Effector memory CD8-positive, alpha-beta T cell (primary cell): ENCODE results near the gene CYP4F11.
A peak's percentile ranks its signal among the peaks of the same experiment; 100 is the strongest.
"Not testable (repeated sequence)": the region's sequence is repeated elsewhere in the genome, so short reads cannot be mapped to it uniquely, and the experiment has no call there.

Experiments used
- ATAC-seq: fragments of 150-1000 bp; cut with Tn5 transposase; replicated peaks from 2 replicates; pipeline ENCODE4 v1.10.0; 2021; ENCODE audit warnings: mild to moderate bottlenecking, moderate library complexity
- DNase-seq, 3 experiments: peaks; one replicate each; pipeline ENCODE4 v3.0.0; 2021
- H3K27ac Mint-ChIP-seq, 2 donors: one replicate each; pipeline ENCODE4 v1.8.0; 2022; ENCODE audit warnings: mild to moderate bottlenecking in 2 of 2, mixed read lengths in 2 of 2, moderate library complexity in 2 of 2
- H3K27me3 Mint-ChIP-seq, 2 donors: one replicate each; pipeline ENCODE4 v1.8.0; 2022; ENCODE audit warnings: mixed read lengths in 2 of 2
- H3K36me3 Mint-ChIP-seq: one replicate; pipeline ENCODE4 v1.8.0; 2022; ENCODE audit warnings: mild to moderate bottlenecking, moderate library complexity, mixed read lengths; ENCODE audit not compliant: insufficient read depth
- H3K4me1 Mint-ChIP-seq, 2 donors: one replicate each; pipeline ENCODE4 v1.8.0; 2022; ENCODE audit warnings: low read depth in 2 of 2, mixed read lengths in 2 of 2
- H3K4me3 Mint-ChIP-seq, 2 donors: one replicate each; pipeline ENCODE4 v1.8.0; 2022; ENCODE audit warnings: mild to moderate bottlenecking in 2 of 2, mixed read lengths in 2 of 2, moderate library complexity in 2 of 2
- H3K9me3 Mint-ChIP-seq, 2 donors: one replicate each; pipeline ENCODE4 v1.8.0; 2022; ENCODE audit warnings: mixed read lengths in 2 of 2
- total RNA-seq, 9 experiments: gene quantifications; one replicate each; lab custom pipeline; 2026; lab: John Stamatoyannopoulos, UW

The CYP4F11 gene, protein sequence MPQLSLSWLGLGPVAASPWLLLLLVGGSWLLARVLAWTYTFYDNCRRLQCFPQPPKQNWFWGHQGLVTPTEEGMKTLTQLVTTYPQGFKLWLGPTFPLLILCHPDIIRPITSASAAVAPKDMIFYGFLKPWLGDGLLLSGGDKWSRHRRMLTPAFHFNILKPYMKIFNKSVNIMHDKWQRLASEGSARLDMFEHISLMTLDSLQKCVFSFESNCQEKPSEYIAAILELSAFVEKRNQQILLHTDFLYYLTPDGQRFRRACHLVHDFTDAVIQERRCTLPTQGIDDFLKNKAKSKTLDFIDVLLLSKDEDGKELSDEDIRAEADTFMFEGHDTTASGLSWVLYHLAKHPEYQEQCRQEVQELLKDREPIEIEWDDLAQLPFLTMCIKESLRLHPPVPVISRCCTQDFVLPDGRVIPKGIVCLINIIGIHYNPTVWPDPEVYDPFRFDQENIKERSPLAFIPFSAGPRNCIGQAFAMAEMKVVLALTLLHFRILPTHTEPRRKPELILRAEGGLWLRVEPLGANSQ
- total RNA-seq: 0 to 0.18 (median 0) reads per million in 9 experiments

DNA sequence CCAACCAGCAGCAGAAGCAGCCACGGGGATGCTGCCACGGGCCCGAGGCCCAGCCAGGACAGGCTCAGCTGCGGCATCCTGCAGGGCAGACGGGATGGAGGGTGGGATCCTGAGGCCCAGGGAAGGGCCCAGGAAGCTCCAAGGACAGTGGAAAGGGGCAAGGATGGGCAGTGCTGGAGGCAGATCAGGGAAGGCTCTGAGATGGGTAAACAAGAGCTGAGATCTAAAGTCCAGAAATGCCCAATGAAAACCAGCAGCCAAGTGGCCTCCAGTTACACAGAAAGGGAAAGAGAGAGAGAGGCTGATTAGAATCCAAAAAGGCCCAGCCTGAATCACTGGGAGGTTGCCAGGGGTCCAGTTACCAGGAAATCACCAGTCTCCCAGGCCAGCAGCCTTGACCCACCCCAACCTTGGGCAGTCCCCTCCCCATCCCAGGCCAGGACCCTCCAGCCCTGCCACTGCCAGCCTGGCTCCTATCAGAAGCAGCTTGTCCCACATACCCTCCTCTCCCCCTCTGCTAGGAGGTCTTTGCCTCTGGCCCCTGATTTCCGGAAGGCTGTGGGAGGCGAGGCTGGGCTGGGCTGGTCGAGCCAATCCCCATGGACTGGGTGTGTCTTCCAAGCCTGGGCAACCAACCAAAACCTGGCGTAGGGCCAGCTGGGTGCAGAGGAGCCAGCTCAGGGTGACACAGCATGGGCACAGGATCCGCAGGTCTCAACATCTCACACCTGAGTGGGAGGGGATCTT lies at the start of gene CYP4F11:
Gene CYP4F11, minus strand, starts transcription at position 198 of the 747 bp plus-strand sequence. Its CDS starts 121 bp downstream, at position 77.
- Mint-ChIP-seq H3K27me3 (peaks cover 38 to 54% of the 10 kb centered on the region in 2 donors), H3K9me3 (no peaks in the 10 kb centered on the region), H3K4me3 (no peak within 1 kb of the TSS), H3K27ac (peak within 1 kb of the TSS in 1 of 2 donors; percentile 32), H3K4me1 (no peaks in the 10 kb centered on the region), H3K36me3 (no peaks in the 10 kb centered on the region)
- ATAC-seq (no peak), DNase-seq (no peak)

DNA sequence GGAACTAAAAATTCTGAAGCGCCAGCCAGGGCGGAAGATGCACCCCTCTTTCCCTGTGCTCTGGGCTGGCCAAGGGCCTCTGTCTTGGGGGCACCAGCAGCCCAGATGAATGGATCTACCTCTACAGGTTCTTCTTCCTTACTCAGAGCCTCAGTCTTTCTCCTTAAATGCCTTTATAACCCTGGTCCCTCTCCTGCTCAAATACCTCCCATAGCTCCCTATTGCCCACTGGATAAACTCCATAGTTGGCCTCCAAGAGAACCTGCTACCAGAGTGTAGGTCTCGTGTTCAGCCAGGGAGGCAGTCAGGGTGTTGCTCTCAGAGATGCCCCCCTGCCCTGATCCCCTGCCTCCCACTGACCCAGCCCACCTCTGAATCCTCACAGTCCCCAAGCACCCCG lies 45.0 kb upstream of the CYP4F11 start:
- Mint-ChIP-seq H3K36me3 (no peaks in the 10 kb centered on the region), H3K4me1 (no peaks in the 10 kb centered on the region), H3K9me3 (no peaks in the 10 kb centered on the region), H3K27ac (no peak overlapping the region), H3K4me3 (no peak overlapping the region), H3K27me3 (peaks cover 53 to 65% of the 10 kb centered on the region in 2 donors)
- ATAC-seq (no peak), DNase-seq (no peak)

DNA sequence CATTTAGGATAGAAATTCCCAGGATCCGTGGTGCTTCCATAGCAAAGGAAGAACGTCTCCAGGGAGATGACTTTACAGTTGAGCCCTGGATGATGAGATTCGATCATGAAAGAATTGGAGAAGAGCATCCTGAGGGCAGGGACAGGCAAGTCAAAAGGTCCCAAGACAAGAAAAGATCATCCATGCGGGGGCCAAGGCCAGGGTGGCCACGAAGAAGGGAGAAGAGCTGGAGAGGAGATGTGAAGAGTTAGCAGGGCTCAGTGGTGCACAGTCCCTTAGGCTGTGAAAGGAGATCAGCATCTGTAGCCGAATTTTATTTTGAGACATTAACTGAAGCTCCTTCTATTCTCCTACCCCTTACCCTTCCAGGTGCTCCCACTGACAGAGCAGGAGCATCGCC lies 43.4 kb upstream of the CYP4F11 start:
- H3K27me3 Mint-ChIP-seq: peaks cover 41 to 61% of the 10 kb centered on the region in 2 donors
- H3K9me3 Mint-ChIP-seq: no peaks in the 10 kb centered on the region
- no peak overlapping the region for H3K4me3 Mint-ChIP-seq
- H3K27ac Mint-ChIP-seq: no peak overlapping the region
- H3K4me1 Mint-ChIP-seq: no peaks in the 10 kb centered on the region
- H3K36me3 Mint-ChIP-seq: no peaks in the 10 kb centered on the region
- DNase-seq: no peak
- no peak for ATAC-seq

DNA sequence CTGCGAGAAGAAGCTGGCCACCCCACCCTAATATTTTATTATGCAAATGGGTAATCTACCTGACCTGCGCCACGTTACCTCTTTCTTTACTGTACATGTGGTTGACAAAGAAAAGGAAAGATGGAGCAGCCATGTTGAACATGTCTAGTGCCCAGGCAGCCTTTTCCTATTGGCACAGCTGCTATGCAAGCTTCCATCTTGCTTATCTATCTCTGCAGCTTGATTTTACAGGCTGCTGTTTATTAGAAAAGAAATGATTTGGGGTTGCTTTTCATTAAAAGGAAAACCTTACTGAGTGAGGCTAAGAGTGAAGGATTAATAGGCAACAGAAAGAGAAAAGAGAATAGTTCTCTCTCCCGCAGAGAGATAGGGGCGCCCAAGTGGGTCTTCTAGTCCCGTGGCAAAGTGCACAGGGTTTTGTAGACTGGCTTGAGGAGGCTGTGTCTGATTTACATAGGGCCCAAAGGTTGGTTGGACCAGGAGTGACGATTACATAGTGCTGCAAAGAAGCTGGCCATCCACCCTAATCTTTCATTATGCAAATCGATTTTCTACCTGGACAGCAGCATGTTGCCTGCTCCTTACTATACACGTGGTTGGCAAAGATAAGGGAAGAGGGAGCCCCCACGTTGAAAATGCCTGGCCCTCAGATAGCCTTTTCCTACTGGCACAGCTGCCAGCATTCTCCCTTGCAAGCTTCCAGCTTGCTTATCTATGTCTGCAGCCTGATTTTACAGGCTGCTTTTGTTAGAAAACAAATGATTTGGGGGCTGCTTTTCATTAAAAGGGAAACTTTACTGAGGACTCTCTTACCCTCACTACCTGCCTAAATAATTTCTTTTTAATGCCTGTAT lies 42.7 kb upstream of the CYP4F11 start:
- peaks cover 46 to 67% of the 10 kb centered on the region in 2 donors for H3K27me3 Mint-ChIP-seq
- DNase-seq (no peak), ATAC-seq (no peak)

DNA sequence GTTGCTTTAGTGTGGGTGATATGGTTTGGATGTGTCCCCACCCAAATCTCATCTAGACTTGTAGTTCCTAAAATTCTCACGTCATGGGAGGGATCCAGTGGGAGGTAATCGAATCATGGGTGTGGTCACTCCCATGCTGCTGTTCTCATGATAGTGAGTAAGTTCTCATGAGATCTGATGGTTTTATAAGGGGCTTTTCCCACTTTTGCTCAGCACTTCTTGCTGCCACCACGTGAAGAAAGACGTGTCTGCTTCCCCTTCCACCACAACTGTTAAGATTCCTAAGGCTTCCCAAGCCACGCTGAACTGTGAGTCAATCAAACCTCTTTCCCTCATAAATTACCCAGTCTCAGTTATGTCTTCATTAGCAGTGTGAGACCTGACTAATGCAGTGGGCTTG lies 40.5 kb upstream of the CYP4F11 start:
- H3K4me1 Mint-ChIP-seq: no peaks in the 10 kb centered on the region
- DNase-seq (no peak), ATAC-seq (no peak)
- H3K36me3 Mint-ChIP-seq: no peaks in the 10 kb centered on the region
- H3K27me3 Mint-ChIP-seq: peaks cover 54 to 78% of the 10 kb centered on the region in 2 donors
- no peak overlapping the region for H3K27ac Mint-ChIP-seq
- H3K4me3 Mint-ChIP-seq: no peak overlapping the region
- H3K9me3 Mint-ChIP-seq: no peaks in the 10 kb centered on the region

More for the DNA sequence above, 42.7 kb upstream of the CYP4F11 start:
- no peak overlapping the region for H3K4me3 Mint-ChIP-seq
- no peak overlapping the region for H3K27ac Mint-ChIP-seq
- no peaks in the 10 kb centered on the region for H3K9me3 Mint-ChIP-seq
- H3K36me3 Mint-ChIP-seq: no peaks in the 10 kb centered on the region
- H3K4me1 Mint-ChIP-seq: no peaks in the 10 kb centered on the region

DNA sequence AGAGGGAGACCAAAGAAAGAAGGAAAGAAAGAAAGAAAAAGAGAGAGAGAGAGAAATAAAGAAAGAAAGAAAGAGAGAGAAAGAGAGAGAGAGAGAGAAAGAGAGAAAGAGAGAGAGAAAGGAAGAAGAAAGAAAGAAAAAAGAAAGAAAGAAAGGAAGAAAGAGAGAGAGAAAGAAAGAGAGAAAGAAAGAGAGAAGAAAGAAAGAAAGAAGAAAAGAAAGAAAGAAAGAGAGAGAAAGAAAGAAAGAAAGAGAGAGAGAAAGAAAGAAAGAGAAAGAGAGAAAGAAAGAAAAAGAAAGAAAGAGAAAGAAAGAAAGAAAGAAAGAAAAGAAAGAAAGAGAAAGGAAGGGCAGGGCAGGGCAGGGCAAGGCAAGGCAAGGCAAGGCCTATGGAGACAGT lies 37.7 kb upstream of the CYP4F11 start:
- not testable (repeated sequence) for ATAC-seq, H3K27ac Mint-ChIP-seq, H3K4me3 Mint-ChIP-seq

DNA sequence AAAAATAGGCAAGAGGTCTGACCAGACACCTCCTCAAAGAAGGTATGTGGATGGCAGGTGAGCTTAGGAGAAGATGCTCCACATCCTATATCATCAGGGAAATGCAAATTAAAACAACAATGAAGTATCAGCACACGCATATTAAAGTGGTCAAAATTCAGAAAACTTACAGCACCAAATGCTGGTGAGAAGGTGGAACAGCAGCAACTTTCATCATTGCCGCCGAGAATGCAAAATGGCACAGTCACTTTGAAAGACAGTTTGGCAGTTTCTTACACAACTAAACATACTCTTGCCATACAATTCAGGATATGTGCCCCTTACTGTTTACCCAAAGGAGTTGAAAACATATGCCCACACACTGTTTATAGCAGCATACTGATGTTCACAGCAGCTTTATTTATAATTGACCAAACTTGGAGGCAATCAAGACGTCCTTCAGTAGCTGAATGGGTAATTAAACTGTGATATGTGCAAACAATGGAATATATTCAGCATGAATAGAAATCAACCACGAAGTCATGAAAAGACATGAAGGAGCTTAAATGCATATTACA lies 37.0 kb upstream of the CYP4F11 start:
- no peak for ATAC-seq
- H3K27me3 Mint-ChIP-seq: peaks cover 50 to 65% of the 10 kb centered on the region in 2 donors
- DNase-seq: no peak
- H3K9me3 Mint-ChIP-seq: no peaks in the 10 kb centered on the region
- no peaks in the 10 kb centered on the region for H3K36me3 Mint-ChIP-seq
- no peak overlapping the region for H3K4me3 Mint-ChIP-seq
- H3K4me1 Mint-ChIP-seq: no peaks in the 10 kb centered on the region
- H3K27ac Mint-ChIP-seq: no peak overlapping the region

More for the DNA sequence above, 37.7 kb upstream of the CYP4F11 start:
- not testable (repeated sequence) for H3K36me3 Mint-ChIP-seq, DNase-seq, H3K9me3 Mint-ChIP-seq, H3K4me1 Mint-ChIP-seq
- peaks cover 44 to 66% of the 10 kb centered on the region in 2 donors for H3K27me3 Mint-ChIP-seq

DNA sequence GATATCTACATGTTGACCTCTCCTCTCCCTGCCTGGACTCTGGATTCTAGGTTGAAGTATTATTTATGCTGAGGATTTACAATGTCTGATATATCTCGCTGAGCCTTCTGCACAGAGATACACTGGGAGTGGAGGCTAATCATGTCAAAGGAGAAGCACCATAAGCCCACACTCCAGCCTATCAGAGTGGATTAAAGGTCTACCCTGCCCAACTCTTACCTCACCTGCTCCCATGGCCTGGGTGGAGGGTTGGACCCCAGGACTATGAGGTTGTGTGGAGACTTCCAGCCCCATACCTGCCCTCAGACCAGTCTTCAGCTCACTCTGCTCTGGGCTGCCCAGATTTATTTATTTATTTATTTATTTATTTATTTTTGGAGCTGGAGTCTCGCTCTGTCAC lies 29.9 kb upstream of the CYP4F11 start:
- Mint-ChIP-seq H3K4me3 (no peak overlapping the region), H3K9me3 (no peaks in the 10 kb centered on the region), H3K4me1 (no peaks in the 10 kb centered on the region), H3K27me3 (peaks cover 51 to 63% of the 10 kb centered on the region in 2 donors), H3K36me3 (no peaks in the 10 kb centered on the region), H3K27ac (no peak overlapping the region)
- no peak for ATAC-seq
- no peak for DNase-seq

DNA sequence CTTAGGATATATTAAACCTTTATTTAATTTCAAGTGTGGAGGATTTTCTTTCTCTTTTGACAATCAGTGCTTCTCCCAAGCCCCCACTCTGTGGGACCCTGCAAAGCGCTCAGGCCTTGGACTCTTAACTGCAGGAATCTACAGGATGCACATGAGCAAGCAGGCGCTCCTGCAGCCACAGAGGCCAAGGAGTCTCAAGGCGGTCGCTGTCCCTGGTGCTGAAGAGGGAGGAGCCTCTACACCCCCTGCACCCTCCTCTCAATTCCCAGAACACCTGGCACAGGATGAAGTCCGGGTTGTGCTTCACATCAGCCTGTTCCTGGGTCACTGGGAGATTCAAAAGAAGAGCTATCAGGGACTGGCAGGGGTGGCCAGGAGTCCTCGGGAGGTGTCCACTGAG lies 28.0 kb upstream of the CYP4F11 start:
- no peak for DNase-seq
- Mint-ChIP-seq H3K9me3 (no peaks in the 10 kb centered on the region), H3K27me3 (peaks cover 61 to 71% of the 10 kb centered on the region in 2 donors), H3K4me1 (no peaks in the 10 kb centered on the region), H3K4me3 (no peak overlapping the region), H3K27ac (no peak overlapping the region), H3K36me3 (no peaks in the 10 kb centered on the region)
- no peak for ATAC-seq

DNA sequence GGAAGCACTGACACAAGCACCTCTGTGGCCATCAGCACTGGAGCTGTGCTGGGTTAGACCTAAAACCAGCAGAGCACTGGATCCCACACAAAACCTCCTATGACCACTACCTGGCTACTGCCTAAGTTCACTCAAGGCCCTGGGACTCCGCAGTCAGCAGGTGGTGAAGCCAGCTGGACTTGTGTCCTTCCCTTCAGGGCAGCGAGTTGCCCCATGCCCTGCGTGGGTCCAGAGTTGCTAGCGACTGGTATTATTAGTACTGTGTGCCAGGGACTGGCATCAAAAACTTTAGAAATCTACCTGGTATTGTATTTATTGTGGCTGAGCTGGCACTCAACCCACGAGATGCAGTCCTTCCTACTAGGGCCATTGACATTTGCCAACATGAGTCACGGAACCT lies 20.5 kb upstream of the CYP4F11 start:
- Mint-ChIP-seq H3K27ac (no peak overlapping the region), H3K4me1 (no peaks in the 10 kb centered on the region), H3K4me3 (no peak overlapping the region), H3K27me3 (peaks cover 80 to 82% of the 10 kb centered on the region in 2 donors), H3K36me3 (no peaks in the 10 kb centered on the region), H3K9me3 (peaks cover 0 to under 1% of the 10 kb centered on the region in 2 donors)
- ATAC-seq (no peak), DNase-seq (no peak)

DNA sequence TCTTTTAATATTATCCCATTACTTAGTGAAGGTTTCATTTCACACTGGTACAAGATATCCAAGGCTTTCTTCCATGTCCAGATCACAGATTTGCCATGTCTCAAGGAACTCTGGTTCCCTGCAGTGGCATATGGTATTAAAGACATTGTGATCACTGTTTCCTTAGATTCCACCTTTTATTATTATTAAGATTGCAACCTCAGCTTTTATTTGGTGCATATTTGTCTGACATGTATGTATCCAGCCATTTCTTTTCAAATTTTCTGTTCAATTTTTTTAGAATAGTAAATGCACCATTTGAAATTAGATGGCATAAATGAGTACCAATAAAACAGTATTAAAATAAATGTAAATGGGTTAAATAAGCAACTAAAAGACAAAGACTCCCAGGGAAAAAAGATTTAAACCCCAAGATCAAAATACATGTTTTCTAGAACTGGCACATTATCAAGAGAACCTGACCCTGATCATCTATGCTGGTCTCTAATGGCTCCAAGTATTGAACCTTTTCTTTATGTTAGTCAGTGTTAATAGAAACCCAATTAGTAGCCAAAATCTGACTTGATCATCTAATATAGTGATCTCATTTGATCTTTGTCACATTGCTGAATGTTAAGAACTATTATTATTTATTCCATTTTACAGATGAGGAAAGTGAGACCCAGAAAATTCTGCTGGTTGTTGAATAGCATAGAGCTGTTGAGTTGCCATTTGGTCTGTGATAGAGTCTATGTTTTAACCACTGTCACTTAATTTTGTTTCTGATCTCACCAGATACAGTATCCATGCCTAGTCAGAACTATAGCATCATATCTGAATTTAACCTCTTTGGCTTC lies 14.1 kb upstream of the CYP4F11 start, which contains the start of gene OR10H4:
Gene OR10H4, plus strand, starts transcription at position 786 of the 836 bp plus-strand sequence. Its CDS starts 0 bp downstream, at position 786.
- no peak for DNase-seq
- Mint-ChIP-seq H3K4me1 (no peaks in the 10 kb centered on the region), H3K27me3 (peaks cover 60 to 64% of the 10 kb centered on the region in 2 donors), H3K4me3 (no peak within 1 kb of the TSS), H3K27ac (no peak within 1 kb of the TSS), H3K36me3 (no peaks in the 10 kb centered on the region), H3K9me3 (peaks cover 7 to 17% of the 10 kb centered on the region in 2 donors)
- no peak for ATAC-seq

DNA sequence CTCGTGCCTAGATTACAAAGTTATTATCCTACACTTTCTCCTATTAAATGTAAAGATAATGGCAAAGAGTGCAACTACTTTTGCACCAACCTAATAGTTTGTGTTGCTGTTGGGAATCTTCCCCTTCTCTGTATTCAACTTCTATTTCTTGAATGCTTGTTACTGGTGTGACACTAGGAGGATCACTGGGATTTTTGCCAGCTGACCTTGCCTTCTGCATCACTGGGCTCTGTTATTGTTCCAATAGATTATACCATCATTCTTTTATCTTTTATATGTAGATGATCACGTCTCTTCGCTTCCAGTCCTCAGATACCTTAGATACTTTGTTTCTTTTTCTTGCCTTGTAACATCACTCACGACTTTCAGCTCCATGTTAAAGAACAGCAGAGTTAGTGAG lies 11.0 kb upstream of the CYP4F11 start:
- Mint-ChIP-seq H3K27me3 (peaks cover 51 to 56% of the 10 kb centered on the region in 2 donors), H3K4me1 (no peaks in the 10 kb centered on the region), H3K36me3 (no peaks in the 10 kb centered on the region), H3K4me3 (no peak overlapping the region), H3K27ac (no peak overlapping the region), H3K9me3 (peaks cover 7 to 17% of the 10 kb centered on the region in 2 donors)
- DNase-seq: no peak
- no peak for ATAC-seq
